HG03432 (cell line): ENCODE measurements around the gene RGS19.

Source experiments
- ATAC-seq: cut with Tn5 transposase; IDR thresholded peaks from one replicate; pipeline ENCODE4 v1.9.1; 2021; ENCODE audit warnings: mild to moderate bottlenecking, moderate library complexity; ENCODE audit not compliant: unreplicated experiment

RGS19 gene

DNA sequence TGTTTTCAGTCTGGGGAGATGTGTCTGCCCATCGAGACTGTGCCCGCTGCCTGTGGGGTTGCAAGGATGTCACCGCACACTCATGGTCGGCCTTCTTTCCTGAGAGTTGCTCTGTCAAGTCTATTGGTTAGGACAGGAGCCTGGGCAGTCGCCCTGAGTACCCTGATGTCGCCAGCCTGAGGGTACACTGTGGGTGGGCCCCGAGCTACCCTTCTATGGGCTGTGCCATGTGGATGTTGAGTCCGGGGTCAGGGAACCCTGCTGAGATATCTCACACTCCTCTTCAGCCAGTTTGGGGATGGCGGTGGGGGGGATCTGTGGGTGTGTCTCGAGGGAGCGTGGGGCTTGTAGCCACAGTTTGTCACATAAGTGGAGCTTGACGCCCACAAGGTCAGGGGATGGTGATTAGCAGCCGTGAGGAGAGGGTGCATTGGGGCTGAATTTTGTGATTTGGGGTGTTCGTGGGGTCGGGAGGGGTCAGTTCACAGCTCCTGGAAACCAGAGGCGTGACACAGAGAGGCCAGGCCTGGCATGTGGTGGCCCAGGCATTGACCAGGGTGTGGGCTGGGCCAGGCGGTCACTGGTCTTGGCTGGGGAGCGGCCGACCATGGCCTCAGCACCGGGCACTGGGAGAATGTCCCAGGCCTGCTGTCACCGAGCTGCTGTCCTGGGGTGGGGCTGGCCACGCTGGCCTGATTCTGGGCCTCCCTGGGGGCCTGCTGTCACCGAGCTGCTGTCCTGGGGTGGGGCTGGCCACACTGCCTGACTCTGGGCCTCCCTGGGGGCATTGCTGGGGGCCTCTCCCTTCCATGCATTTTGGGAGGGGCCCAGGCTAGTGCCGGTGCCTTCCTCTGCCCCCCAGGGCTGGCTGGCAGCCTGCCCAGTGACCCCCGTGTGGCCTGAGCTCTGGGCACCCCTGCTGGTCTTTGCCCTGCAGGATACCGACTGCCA, 29.7 kb upstream of the RGS19 start:
- ATAC-seq: no peak

DNA sequence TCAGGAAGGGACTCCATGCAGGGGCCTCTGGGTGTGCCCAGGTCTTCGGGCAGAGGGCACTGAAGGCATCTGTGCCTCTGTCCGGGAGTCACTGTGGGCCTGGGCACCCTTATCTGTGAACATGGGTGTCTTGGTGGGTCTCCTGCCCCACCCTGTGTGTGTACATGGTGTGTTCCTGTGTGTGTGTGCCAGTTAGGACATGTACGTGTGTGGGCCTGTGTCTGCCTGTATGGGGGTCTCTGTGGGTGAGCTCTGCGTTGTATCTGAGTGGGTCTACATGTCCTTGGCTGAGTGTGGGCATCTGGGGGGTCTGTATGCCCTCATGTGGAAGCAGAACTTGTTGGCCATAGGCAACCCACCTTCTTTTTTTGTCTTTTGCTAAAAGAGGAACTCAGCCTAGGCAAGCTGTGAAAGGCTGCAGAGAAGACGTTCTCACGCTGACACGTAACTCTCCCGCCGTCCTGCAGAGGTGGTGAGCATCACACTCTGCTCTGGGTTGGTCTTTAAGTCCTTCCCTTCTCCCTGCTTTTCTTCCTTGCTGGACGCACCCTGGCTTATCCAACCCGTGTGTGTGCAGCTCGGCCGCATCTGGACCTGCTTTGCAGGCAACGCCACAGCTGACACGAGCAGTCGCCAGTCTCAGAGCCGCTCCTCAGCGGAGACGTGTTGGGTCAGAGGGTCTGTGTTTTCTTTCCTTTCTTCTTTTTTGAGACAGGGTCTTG, 28.6 kb upstream of the RGS19 start:
- no peak for ATAC-seq

- ATAC-seq: no peak
These were observed 27.8 kb upstream of the RGS19 start, which contains the start of gene NPBWR2 for GRCh38 chr20:64106981-64107735. NPBWR2 (minus strand) TSS chr20:64107565; CDS start chr20:64106831, 734 bp downstream.

DNA sequence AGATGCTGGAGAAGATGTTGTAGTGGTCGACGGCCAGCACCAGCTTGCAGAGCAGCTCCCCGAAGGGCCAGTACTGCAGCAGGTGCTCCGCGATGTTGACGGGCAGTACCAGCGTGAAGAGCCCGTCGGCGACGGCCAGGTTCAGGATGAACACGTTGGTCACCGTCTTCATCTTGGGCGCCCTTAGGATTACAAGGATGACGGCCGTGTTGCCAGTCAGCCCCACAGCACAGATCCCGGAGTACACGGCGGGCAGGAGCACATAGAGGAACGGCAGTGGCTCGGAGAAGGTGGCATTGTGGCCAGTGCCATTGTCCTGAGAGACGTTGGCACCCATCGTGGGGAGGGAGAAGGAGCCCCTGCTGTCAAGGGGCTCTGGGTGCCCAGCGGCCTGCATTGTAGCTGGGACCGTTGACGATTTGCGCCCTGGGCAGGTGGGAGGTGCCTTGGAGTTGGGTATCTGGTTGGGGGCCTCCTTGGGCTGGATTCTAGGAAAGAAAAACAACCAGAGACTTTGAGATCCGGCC, 27.2 kb upstream of the RGS19 start:
- ATAC-seq: no peak

DNA sequence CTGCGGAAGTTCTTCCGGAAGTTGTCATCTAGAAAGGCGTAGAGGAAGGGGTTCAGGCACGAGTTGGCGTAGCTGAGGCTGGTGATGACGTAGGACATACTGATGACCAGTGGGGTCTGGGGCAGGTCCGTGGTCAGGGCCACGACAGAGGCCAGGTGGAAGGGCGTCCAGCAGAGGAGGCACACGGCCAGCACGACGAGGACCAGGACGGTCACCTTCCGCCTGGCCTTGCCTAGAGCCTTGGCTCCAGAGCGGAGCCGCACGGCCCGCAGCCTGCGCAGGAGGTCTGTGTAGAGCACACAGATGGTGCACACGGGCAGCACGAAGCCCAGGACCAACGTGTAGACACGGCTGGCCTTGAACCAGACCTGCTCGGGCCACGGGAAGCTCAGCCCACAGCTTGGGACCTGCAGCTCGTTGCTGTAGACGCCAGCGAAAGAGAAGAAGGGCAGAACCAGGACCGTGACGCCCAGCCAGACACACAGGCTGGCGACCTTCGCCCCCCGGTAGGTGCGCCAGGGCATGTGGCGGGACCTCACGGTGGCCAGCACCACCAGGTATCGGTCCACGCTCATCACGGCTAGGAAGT, 26.6 kb upstream of the RGS19 start:
- no peak for ATAC-seq

DNA sequence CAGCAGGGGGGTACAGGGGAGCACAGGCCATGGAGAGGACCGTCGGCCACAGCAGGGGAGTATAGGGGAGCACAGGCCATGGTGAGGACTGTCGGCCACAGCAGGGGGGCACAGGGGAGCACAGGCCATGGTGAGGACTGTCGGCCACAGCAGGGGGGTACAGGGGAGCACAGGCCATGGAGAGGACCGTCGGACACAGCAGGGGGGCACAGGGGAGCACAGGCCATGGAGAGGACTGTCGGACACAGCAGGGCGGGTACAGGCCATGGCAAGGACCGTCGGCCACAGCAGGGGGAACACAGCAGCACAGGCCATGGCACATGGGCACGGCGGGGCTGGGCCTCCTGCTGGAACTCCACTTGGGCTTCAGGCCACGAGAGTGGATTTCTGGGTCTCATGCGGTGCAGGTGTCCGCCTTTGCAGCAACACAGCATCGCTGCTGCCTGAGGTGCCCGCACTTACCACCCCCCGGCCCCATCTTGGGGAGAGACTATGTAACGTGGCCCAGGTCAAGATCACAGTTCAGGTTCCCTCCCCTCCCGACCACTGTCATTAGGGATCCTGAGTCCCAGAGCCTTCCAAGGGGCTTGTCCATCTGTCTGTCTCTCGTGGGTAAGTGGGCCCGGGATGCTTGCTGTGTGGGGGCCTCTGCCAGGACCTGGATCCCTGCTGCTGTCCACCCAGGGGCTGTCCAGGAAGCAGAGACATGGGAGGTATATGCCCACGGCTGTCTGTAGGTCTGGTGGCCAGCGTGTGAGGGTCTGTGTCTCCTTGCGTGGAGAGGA, 25.5 kb upstream of the RGS19 start:
- no peak for ATAC-seq

DNA sequence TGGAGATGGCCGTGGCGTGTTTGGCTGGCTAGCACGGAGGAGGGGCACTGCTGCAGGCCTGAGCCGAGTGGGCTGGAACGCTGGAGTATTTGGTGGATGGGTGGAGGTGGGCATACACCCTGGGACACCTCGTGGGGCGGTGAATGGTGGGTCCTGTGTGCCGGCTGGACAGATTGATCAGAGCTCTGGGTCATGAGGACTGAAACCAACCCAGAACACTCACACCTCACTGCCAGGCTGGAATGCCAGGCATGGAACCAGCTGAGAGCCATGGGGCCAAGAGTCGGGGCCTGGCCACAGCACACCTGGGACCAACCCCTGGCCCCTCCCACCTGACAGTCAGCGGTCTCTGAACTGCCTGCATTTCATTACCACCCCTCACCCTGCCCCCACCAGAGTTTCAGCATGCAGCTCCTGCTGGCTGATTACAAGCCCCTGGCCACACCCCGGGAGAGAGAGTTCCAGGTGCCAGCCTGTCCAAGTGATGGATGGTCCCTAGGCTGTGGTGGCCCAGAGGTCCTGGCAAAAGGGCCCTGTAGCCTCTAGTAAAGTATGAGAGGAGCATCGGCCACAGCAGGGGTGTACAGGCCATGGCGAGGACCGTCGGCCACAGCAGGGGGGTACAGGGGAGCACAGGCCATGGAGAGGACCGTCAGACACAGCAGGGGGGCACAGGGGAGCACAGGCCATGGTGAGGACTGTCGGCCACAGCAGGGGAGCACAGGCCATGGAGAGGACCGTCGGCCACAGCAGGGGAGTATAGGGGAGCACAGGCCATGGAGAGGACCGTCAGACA, 24.8 kb upstream of the RGS19 start:
- ATAC-seq: no peak

- no peak for ATAC-seq
These were observed 23.5 kb upstream of the RGS19 start for GRCh38 chr20:64102647-64103354.

DNA sequence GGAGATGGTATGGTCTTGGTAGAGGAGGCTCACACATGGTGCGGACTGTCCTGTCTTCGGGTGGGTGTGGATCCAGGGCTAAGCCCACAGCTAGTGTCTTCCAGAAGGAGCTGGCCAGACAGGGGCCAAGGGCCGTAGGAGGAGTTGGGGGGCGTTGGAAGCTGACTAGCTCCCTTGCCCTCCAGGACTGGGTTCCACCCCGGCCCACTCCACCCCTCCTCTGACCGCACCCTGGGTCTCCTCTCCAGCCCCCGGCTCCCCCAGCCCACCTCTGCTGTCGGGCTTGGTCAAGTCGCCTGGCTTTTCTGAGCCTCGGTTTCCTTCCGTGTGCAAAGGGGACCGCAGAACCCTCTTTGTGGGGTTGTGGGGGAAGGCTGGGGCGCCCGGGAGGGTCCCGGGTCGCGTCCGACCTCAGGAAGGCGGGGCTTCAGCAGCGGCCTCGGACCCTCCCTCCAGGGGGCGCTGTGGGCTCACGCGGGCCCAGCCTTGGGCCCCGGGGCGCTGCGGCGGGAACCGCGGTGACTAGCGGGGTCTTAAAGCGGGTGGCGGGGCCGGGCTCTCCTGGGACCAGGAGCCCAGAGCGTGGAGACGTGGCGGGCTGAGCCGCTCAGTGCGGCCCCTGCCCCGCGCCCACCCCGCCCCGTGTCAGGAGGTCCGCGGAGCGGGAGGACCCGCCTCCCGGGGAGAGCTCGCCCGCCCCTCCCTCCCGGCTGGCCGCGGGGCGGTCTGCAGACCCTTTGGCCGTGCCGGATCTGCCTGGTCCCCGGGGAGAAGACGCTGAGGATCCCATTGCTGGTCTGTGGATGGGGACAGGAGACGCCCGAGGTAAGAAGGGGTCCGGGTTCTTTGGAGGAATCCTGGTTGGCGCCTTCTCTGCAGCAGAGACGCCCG, 22.7 kb upstream of the RGS19 start:
- no peak for ATAC-seq

DNA sequence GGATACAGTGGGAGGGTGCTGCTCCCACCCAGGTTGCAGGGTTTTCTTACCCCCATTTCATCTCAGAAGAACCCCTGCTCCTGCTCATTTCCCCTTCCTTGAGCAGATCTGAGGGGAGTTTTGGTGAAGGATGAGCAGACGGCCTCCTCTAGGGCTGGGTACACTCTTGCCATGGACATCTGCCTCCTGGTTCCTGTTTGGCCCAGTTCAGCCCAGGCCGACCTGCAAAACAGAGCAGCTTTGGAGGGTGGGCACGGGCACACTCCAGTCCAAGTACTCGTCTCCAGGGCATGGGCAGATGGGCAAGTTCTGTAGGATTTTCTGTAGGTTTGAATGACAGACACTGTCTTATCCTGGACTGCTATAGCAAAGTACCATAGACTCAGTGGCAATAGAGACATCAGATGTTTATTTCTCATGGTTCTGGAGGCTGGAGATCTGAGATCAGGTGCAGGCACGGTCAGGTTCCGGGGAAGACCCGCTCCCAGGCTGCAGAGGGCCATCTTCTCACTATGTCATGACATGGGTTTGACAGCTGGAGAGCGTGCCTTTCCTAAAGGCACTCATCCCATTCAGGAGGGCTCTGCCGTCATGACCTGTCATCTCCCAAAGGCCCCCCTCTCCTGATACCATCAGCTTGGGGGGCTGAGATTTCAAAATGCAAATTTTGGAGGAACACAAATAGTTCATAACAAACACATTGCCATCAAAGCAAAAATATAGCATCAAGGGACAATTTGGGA, 21.8 kb upstream of the RGS19 start:
- no peak for ATAC-seq

- ATAC-seq: no peak
These were observed 21.2 kb upstream of the RGS19 start for GRCh38 chr20:64100566-64100888.

GRCh38 chr20:64099880-64100565, 20.7 kb upstream of the RGS19 start:
- no peak for ATAC-seq

GRCh38 chr20:64099086-64099786, 19.9 kb upstream of the RGS19 start:
- ATAC-seq: no peak

DNA sequence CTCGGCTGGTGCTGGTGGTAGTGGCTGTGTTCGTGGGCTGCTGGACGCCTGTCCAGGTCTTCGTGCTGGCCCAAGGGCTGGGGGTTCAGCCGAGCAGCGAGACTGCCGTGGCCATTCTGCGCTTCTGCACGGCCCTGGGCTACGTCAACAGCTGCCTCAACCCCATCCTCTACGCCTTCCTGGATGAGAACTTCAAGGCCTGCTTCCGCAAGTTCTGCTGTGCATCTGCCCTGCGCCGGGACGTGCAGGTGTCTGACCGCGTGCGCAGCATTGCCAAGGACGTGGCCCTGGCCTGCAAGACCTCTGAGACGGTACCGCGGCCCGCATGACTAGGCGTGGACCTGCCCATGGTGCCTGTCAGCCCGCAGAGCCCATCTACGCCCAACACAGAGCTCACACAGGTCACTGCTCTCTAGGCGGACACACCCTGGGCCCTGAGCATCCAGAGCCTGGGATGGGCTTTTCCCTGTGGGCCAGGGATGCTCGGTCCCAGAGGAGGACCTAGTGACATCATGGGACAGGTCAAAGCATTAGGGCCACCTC, 19.2 kb upstream of the RGS19 start:
- no peak for ATAC-seq

- no peak for ATAC-seq
These were observed 17.2 kb upstream of the RGS19 start for GRCh38 chr20:64096535-64096934.
